CD4-positive, alpha-beta T cell treated with Interleukin-6 for 4 hours (primary cell): ENCODE measurements around the gene KIF5B.
"Not testable (repeated sequence)": the region's sequence is repeated elsewhere in the genome, so short reads cannot be mapped to it uniquely, and the experiment has no call there.

Experiments
- DNase-seq: peaks from one replicate; pipeline ENCODE4 v3.0.0-alpha.2; 2020; ENCODE audit warnings: mixed read lengths

Gene KIF5B

DNA sequence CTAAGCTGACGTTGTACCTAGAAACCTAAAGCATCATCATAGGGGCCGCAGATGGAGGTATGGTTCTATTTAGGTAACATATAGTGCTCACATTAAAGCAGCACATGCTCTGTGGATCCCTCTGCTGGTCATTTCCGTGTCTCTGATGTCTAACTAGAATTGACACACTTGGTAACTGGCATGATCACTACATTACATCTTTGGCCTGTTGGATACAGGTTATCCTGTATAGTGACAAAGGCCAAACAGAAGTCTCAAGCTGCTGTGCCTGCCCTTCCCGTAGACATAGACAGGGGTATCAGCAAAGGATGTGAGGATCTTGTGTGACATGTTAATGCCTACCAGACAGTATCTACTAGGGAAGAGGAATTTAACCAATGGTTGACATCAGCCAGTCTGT lies 51.2 kb downstream of the KIF5B start:
- DNase-seq: peak; percentile 53

DNA sequence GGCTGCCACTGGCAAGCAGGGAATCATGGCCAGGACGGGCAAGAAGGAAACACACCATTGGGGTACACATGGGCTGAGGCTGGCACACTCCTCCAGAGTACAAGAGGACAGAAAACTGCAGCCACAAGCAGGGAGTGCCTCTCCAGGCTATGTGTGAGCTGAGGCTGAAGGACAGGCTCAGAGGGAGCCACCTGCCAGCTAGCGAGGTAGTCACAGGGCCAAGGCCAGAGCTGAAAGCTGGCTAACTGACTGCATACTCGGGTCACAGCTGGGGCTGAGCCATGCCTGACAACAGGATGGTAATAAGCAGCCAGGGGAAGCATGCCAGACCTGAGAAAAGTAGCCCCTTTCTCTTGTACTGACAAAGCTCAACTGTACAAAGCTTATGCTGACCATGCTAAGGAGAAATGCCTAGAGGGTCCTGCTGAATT lies 52.0 kb downstream of the KIF5B start:
- DNase-seq: no peak

DNA sequence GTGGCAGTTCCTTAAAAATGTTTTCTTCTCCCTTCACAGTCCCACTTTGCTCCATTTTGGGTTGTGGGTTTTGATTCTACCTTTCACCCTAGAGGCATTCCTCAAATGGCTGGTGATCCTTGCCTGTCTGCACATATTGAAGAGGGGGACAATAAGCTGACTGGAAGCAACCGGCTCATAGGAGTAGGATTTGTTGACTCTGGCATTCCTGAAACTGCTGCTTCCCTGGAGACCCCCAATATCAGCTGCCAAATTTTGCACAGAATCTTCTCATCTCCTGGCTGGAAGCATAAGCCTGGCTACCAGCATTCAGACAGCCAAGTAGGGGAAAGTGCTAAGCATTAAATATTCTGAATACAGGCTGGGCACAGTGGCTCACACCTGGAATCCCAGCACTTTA lies 53.7 kb downstream of the KIF5B start:
- no peak for DNase-seq

DNA sequence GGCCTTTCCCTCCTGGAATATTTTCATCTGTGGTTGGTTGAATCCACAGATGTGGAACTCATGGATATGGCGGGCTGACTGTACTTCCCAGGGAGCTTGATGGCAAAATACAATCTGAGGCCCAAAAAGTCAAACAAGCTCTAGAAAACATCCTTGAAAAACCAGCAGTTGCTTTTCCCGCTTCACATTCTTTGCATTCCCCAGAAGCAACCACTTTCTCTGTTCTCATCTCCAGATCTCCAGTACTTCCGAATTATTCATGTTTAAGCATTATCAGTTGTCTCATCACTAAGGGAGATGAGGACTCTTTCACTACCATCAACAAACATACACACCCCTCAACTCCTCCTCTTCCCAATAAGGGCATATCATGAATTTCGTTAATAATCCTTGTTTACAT lies 55.3 kb downstream of the KIF5B start:
- DNase-seq: no peak

DNA sequence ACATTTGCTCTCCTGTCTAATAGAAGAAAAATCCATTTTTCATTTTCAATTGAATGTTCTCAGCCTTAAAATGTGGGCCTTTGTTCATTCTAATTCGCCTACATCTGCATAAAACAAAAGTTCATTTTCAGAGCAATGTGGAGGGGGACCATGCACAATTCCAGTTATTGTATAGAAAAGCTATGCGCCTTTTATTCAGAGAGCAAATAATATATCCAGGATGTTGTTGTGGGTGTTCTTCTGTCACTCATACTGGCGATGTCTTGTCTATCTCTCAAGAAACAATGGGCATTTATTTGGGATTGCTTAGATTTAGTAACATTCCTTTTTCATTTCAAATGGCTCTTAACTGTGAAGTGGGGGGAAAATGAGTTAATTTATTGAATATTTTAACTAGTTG lies 56.4 kb downstream of the KIF5B start:
- DNase-seq: no peak

DNA sequence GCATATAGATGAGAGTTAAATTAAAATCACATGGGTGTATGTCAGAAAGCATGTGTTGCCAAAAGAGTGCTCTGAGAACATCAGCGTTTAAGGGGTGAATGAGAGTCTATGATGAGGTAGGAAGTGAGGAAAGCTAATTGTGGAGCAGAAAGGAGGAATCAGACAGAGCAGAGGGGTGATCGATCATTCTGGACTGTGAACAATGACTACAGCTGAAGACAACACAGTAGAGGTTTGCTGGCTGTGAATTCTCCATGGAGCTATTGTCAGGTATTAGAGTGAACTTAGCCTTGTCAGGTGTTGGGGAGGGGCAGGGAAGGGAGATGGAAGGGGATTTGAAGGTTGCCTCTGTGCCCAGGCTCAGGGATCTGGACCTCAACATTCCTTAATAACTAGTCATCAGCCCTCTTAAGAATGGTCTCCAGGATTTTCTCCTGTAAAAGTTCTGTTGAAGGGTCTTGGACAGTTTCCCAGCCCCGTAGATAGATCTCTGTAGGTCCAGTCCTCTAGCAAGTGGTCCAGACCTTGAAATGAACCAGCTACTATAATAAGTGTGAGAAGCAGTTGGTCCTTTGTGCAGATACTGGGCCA lies 57.1 kb downstream of the KIF5B start:
- no peak for DNase-seq

DNA sequence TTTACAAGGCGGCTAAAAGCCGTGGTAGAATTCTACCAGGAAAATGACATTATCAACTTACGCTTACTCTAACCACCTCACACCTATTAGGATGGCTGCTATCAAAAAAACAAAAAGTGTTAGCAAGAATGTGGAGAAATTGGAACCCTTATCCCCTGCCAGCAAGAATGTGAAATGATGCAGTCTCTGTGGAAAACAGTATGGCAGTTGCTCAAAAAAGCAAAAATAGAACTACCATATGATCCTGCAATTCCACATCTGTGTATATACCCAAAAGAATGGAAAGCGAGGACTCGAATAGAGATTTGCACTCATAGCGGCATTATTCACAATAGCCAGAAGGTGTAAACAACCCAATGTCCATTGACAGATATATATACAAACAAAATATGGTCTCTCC lies 61.3 kb downstream of the KIF5B start:
- DNase-seq: no peak

DNA sequence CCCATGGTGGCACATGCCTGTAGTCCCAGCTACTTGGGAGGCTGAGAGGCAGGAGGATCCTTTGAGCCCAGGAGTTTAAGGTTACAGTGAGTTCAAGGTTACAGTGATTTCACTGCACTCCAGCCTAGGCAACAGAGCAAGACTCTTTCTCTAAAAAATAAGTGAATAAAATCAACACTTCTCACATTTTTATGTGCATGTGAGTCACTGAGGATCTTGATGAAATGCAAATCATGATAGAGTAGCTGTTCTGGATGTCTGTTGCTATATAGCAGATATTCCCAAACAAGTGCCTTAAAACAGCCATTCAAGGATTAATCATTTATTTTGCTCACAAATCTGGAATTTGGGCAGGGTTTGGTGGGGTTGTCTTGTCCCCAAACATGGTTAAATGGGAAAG lies 65.3 kb downstream of the KIF5B start:
- DNase-seq: no peak

DNA sequence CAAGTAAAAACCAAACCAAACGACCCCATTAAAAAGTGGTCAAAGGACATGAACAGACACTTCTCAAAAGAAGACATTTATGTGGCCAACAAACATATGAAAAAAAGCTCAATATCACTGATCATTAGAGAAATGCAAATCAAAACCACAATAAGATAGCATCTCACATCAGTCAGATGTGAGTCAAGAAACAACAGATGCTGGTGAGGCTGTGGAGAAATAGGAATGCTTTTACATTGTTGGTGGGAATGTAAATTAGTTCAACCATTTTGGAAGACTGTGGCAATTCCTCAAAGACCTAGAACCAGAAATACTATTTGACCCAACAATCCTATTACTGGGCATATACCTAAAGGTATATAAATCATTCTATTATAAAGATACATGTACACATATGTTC lies 68.4 kb downstream of the KIF5B start:
- not testable (repeated sequence) for DNase-seq

DNA sequence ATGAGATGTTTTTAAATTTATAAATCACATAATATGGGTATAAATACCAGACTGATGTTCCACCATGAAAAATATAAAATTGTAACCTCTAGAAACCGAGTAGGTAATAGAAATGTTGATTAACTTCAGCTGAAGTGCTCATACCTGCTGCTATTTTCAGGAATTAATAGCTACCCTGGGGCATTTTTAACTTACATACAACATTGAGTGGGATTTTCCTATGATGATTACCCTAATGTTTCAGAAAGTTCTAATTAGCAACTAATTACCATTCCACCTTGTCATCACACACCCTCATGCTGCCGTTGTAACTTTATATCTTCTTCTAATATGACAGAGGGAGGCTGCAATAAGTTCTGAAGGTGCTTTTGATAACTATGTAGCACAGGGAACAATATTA lies 74.1 kb downstream of the KIF5B start:
- DNase-seq: no peak

DNA sequence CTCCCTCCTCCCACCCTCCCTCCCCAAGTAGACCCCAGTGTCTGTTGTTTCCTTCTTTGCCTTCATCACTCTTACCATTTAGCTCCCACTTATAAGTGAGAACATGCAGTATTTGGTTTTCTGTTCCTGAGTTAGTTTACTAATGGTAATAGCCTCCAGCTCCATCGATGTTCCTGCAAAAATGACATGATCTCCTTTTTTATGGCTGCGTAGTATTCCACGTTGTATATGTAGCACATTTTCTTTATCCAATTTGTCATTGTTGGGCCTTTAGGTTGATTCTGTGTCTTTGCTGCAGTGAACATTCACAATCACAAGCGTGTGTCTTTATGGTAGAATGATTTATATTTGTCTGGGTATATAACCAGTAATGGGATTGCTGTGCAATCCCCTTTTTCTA lies 75.8 kb downstream of the KIF5B start:
- no peak for DNase-seq

DNA sequence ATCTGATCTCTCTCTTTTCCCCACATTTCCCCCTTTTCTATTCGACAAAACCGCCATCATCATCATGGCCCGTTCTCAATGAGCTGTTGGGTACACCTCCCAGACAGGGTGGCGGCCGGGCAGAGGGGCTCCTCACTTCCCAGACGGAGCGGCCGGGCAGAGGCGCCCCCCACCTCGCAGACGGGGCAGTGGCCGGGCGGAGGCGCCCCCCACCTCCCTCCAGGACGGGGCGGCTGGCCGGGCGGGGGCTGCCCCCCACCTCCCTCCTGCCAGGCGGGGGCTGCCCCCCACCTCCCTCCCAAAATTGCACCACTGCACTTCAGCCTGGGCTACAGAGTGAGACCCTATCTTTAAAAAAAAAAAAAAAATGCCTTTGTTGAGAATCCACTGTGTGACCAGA lies 77.2 kb downstream of the KIF5B start:
- not testable (repeated sequence) for DNase-seq

DNA sequence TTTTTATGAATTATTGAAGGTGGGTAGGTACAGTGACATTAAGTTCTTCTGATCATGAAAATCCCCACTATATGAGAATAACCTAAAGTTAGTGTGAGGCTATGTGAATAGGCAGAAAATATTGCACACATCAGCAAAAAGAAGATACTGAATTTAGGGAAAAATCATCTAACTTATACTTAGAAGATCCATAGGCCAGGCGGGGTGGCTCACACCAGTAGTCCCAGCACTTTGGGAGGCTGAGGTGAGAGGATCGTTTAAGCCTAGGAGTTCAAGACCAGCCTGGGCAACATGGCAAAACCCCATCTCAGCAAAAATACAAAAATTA lies 78.1 kb downstream of the KIF5B start:
- no peak for DNase-seq

DNA sequence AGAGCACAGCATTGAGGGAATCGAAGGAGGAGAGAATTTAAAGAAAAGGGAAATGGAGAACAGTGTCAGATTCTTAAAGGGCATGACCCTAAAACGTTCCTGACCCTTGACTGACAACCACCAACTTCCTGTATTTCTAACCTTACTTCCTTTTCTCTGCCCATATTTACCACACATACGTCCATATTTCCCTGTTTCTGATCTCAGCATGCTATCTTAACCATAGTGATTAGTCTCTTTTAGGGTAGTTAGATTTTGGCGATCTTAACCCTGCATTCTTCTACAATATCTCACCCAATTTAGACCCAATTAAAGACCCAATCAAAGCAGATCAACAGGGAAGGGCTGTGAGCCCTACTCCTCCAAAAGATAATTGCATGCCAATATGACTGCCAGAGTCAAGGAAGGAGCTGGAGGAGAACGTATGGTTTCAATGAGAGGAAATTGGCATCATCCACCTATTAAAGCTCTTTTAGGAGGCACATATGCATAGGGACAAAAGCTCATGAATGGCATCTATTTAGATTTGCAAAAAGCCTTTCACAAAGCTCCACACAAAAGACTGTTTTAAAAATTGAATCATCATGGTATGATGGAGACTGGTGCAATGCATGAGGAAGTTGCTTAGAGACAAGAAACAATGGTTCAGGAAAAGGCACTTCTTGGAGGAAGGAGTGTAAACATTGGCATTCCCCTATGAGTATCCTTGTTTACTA lies 78.6 kb downstream of the KIF5B start:
- no peak for DNase-seq

DNA sequence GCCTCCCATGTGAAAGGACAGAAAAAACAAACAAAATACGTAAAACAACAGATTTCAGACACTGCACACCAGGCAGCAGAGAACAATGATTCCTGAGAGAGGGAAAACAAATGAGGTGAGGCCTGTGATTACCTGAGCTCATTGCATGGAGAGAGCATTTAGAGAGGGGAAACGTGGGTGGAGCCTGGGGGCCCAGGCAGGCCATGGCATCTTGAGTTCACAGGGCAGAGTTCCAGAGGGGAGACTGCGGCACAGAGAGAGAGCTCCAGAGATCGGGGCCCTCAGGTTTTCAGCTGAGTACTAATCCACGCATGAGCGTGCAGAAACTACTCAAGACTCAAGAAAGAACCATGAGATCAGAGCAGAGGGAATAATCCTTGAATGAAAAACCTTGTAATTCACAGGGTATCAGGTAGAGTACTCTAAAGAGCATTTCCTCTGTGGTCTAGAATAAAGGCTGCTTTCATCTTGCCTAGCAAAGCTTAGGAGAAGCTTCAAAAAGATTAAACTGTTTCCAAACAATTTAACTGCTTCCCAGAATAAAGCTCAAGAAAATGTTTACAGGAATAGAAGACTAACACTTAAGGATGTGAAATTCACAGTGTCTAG lies 81.0 kb downstream of the KIF5B start:
- DNase-seq: no peak

DNA sequence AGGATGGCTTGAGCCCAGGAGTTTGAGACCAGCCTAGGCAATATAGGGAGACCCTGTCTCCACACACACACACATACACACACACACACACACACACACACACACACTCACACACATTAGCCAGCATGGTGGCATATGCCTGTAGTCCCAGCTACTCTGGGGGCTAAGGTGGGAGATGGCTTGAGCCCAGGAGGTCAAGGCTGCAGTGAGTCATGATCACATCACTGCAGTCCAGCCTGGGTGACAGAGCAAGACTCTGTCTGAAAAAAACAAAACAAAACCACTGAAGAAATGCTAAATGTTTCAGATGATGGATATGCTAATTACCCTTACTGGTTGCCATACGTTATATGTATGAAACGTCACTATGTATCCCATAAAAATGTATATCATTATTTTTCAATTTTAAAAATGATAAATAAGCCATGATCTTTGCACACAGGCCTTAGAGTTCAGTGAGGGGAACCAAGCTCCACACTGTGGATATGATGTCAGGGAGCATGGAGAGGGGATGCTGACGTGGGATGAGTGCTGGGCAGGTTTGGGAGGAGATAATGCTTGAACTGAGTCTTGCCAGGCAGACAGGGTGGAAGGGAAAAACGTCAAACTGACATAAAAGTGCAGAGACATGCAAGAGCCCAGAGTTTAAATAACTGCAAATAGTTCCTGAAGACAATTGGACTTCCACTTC lies 81.6 kb downstream of the KIF5B start:
- no peak for DNase-seq

DNA sequence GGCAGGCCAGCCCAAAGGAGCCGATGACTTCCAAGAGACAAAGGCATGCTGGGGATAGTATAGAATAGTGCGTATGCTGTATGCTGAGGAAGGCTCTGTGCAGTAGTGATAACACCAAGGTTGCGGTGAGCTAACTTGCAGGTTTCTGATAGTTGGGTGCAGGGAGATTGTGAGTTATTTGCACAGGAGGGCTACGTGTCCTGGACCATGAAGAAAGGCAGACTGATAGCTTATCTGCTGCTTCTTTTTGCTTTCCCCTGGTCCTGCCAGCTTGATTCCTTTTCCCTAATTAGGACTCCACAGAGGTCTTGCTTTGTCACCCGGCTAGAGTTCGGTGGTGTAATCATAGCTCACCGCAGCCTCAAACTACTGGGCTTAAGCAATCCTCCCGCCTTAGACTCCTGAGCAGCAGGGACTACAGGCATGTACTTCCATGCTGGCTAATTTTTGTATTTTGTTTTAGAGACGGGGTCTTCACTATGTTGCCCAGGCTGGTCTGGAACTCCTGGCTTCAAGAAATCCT lies 83.6 kb downstream of the KIF5B start:
- no peak for DNase-seq

DNA sequence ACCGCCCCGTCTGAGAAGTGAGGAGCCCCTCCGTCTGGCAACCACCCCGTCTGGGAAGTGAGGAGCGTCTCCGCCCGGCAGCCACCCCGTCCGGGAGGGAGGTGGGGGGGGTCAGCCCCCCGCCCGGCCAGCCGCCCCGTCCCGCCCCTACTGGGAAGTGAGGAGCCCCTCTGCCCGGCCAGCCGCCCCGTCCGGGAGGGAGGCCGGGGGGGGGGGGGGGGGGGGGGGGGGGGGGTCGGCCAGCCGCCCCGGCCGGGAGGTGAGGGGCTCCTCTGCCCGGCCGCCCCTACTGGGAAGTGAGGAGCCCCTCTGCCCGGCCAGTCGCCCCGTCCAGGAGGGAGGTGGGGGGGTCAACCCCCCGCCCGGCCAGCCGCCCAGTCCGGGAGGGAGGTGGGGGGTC lies 86.4 kb downstream of the KIF5B start:
- DNase-seq: not testable (repeated sequence)

DNA sequence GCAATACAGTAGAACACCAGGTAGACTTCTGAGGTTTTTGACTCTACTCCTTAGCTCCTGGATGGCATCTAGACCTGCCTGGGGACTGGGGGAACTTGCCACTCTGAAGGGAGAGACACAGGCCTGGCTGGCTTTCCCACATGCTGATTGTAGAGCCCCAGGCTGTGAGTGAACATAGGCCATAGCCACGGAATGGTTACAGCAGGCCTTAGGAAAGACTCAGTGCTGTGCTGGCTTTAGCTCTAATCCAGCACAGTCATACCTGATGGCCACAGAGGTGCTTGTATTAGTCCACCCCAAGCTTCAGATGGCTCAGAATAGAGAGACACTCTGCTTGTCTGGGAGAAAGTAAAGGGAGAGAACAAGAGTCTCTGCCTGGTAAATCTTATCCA lies 92.6 kb downstream of the KIF5B start:
- DNase-seq: no peak

DNA sequence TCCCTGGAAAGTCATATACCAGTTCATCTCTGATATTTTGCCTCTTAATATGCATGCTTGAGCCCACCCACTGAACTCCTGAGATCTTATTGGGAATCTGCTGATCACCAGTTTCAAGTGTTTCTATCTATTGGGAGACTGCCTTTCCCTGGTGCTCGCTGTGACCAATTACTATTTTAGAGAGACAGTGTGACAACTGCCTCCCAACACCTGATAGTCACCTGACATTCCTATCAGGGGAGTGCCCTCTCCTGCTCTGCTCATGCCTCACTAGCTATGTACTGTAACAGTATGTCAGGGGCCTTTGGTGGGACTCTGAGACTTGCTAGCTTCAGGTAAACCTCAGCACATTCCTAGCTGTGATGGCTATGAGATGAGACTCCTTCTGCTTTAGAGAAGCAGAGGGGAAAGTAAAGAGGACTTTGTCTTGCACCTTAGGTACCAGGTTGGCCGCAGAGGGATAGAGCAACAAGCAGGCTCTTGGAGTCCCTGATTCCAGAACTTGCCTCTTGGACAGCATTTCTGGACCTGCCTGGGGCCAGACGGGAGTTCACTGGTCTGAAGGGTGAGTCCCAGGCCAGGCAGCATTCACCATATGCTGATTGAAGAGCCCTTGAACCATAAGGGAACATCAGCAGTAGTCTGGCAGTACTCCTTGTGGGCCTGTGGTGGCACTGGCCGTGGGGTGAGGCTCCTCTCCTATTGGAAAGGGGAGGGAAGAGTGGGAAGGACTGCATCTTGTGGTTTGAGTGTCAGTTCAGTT lies 93.2 kb downstream of the KIF5B start:
- no peak for DNase-seq

DNA sequence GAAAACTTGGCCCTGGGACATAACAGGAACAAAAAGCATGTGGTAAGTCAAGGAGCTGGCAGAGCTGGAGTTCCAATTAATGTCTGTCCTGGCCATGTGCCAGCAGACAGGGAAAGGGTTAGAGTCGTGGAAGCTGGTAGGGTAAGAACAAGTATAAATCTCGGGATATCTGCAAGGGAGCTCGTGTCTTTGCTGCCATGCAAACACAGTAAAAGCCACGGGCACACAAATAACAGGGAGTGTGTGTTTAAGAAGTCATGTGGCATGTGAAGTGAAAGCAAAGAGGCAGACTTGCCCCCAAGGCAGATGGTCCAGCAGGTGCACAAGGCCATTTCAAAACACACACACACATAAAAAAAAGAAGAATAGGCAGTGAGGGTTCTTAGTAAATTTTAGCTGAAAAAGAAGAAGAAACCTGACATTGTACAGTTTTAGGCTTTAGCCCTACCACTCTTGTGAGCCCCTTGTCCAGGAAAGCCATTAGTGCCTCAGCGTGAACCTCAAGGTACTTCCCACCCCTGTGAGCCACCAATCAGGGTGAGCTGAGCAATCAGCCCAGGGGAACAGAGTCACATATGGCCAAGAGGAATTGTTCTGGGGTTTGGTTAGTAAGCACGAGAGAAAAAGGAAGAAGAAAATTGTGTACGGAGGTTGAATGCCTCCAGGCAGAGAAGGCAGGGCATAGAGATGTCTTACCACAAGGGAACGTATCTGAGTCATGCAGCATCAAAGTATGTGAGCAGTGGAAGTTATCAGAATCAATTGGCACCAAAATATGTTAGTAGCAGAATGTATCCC lies 94.7 kb downstream of the KIF5B start:
- peak; percentile 17 for DNase-seq

DNA sequence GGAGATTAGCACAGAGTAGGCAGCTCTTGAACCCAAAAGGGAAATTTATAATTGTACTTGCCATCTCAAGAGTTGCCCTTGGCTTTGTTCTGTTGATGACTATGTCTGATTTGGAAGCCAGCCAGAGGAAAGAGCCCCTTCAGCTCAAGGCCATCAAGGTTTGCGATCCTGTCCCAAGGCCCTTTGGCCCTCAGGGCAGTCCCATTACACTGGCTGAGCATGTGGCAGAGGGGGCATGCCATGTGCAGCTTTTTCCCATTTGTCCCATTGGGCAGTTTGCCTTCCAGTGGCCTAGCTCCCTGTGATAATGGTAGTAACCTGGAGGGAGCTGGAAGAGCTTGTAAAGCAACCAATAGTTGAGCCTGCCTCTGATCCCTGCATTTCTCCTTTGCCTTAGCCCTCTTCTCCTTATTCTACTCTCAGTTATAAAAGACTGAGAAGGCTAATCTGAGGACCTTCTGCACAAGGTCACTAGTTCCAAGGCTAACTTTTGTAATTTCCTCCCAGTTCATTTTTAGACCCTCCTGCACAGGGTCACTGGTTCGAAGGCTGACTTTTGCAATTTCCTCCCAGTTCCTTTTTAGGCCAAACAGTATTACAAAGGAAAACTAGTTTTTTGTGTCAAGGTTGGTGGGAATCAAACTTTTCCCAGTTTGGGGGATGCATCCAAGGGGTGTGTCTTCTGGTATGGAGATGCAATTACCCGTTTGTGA lies 96.6 kb downstream of the KIF5B start:
- no peak for DNase-seq
